GM18517 (cell line): ENCODE results near the gene MBOAT1.
A peak's percentile ranks its signal among the peaks of the same experiment; 100 is the strongest.
"Not testable (repeated sequence)": the region's sequence is repeated elsewhere in the genome, so short reads cannot be mapped to it uniquely, and the experiment has no call there.

Source experiments
- ATAC-seq: cut with Tn5 transposase; IDR thresholded peaks from one replicate; pipeline ENCODE4 v1.9.1; 2021; ENCODE audit warnings: mild to moderate bottlenecking, moderate library complexity; ENCODE audit not compliant: unreplicated experiment

MBOAT1 gene

DNA sequence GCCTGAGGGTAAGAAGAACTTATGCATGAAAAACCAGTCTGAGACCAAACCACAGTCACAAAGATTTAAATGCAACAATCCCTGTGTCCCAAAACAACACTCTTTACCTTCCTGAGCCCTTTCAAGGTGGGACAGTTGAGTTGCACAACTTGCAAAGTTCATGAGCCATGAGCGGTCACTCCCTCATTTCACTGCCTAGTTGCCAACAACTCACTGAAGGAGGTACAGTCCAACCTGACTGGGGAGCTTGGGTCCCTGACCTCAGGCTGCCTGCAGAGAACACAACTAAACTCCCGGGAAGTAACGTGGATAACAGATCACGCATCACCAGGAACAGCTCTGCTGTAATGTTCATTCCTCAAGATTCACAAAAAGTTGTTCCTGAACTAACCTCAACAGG is 69.4 kb downstream of the MBOAT1 start:
- no peak for ATAC-seq

DNA sequence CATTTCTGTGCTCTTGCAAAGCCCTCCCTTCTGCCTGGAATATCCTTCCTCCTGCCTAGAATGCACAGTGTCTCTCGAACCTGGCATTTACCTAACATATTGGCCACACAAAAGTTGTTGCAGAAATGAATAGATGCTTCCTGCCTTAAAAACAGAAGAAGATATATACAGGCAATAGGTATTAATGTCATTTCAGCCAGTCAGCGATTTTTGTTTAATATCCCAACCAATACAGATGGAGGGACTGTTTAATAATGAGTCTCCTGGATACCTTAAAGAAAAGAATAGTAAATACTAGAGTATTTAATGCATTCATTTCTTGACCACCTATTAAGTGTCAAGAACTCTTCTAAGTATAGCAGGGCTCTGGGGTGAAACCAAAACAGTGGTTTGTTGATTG is 70.3 kb downstream of the MBOAT1 start:
- ATAC-seq, result no peak

DNA sequence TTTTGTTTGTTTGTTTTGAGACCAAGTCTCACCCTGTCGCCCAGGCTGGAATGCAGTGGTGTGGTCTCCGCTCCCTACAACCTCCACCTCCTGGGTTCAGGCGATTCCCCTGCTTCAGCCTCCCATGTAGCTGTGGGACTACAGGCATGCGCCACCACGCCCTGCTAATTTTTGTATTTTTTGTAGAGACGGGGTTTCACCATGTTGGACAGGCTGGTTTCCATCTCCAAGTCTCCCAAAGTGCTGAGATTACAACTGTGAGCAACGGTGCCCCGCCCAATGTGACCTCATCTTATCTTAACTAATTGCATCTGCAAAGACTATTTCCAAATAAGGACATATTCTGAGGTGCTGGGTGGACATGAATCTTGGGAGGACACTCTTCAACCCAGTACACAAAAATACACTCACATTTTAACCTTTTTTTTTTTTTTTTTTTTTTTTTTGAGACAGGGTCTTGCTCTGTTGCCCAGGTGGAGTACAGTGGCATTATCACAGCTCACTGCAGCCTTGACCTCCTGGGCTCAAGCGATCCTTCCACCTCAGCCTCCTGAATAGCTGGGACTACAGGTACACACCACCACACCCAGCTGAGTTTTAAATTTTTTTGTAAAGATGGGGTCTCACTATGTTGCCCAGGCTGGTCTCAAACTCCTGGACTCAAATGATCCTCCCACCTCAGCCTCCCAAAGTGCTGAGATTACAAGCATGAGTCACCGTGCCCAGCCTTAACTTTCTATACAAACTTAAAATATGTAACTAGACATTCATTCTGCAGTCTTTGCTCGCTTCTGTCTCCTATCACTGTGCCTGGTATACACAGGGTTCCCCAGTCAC is 72.9 kb downstream of the MBOAT1 start:
- ATAC-seq, result not testable (repeated sequence)

DNA sequence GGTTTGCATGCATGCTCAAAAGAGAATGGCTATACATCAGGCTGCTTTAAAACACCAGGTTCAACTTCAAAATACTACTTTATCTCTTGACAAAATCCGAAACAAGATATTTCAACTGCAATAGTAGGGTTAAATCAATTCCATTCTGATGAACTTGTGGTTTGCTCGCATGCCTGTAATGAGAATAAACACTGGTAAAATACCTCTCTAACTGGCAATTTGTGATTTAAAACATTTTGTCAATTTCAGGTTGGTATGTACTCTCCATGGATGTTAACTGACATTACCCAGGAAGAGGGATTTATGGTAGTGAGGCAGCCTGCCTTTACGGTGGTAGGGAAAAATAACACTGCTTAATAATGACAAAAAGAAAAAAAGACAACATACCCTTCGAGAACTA is 74.4 kb downstream of the MBOAT1 start:
- no peak for ATAC-seq

DNA sequence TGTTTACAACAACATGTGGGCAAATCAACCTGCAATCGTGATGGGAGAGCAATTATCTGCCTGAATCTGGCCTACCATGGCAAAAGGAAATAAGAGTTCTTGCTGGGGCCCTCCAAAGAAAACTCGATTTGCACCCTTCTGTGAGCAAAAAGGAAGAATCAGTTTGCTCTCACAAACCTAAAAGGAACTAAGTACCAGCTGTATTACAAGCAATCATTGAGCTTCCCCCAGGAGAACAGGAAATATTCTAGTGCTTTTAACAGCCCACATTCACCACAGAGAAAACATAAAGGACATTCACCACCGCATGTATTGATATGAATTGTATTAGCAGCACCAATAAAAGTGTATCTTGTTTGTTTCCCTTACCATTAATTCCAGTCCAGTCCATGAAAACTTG is 75.0 kb downstream of the MBOAT1 start:
- ATAC-seq, result no peak

DNA sequence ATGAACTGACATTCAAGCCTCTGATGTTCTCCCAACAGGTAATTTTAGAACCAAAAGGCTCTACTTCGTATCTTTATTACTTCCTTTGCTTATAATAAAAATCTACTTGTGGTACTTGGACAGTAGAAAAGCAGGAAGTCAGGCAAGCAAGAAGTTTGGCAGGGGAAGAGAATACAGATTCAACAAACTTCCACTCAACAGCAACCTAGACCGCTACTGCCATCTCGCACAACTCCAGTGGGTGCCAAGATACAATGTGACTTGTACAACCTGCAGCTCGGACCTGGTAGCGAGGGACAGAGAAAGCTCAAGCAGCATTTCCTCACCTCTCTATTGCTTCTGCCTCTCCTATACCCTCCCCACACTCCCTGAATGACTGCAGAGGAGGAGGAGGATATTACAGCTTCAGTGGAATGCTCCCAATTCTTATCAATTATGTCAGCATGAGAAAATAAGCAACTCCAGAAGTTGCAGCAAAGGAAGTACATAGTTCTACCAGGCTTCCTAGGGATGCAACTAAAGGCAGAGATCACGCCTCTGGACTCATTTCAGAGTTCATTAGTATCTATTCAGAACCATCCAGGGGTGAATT is 76.5 kb downstream of the MBOAT1 start:
- ATAC-seq, result no peak

DNA sequence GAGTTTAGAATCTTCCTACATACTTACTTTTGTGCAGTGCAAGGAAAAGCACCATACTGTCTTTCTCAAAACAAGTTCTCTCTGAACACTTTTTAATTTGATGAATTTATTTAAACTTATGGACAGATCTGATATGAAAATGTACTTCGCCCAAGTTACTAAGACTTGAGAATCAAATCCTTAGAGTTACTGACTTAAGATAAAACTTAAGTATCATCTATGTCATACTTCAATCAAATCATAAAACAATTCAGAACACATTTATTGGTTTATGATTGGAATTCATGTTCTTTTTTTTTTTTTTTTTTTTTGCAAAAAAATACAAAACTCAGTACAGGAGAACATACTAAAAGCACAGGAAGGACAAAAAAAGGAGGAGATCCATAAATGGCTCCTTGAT is 77.7 kb downstream of the MBOAT1 start:
- ATAC-seq, result no peak

DNA sequence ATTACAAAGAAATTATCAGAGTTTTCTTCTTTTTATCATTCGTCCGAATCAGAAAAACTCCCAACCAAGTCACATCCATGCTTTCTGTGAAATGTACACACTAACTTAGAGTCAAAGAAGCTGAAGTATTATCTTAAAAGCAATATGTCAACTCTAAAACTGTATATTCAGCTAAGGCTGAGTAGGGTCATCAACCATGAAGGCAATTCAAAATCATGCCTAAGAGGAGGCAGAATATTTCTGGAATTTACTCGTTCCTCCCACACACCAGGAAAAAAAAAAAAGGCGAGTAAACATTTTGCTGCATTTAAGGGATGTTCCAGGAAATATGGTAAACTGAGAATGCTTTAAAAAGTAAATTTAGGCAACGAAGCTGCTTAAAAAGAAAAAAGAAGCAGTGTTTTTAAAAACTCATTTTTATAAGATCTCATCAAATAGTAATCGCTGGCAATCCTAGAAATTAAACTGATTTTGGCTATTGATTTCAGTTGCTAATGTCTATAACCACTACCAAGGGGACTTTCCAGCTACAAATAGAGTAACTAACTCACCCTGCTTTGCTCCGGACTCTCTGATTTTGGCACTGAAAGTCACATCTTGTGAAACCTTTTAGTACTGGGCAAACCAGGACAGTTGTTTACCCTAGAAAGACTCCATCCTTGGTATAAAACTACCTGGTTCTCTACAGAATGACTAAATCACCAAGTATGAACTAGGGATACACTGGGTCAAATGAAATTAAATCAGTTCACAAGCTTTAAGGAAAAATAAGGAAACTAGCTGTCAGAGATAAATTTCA is 82.8 kb downstream of the MBOAT1 start:
- ATAC-seq, result no peak

DNA sequence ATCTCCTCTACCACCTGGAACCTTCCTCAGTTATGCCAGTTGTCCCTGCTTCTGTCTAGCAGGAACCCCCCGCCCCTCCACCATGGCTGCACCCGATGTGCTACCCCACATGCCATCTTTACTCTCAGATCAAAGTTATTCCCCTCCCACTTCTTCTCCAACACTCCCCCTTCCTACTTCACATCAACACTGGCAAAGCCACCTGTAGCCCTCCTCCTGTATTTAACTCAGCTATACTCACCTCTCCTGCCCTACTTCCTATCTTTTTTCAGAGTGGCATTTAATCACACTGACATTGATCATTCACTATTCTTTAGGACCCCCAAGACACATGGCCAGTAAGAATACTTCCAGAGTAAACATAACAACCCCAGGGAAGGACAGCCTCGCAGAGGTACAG is 84.3 kb downstream of the MBOAT1 start:
- ATAC-seq, result no peak

DNA sequence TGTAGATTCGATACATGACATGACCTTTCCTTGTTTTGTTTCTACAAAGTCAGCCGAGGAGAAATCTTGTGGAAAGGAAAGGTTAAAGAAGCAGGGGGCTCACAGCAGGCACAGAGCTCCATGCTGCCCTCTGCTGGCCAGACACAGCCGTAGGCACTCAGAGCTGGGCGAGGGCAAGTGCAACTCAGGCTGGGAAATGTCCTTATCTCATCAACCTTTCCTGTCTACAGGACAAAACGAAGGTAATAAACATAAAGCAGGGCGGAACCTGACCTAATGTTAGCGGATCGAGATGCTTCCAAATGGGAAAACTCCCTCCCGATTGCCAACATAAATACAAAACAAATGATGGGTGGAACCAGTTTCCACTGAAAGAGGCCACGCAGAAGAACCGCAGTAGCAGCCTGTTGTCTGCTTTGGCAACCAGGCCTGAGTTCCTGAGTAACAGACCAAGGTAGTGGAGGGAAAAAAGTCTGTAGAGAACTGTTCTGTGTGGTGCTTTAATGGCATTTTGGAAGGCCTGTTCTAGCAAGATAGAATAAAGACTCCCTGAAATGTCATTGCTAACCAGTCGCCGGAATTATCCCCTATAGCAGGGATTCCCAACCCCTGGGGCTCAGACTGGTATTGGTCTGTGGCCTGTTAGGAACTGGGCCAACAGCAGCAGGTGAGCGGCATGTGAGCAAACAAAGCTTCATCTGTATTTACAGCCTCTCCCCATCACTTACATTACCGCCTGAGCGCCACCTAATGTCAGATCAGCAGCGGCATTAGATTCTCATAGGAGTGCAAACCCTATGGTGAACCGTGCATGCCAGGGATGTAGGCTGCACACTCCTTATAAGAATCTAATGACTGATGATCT is 85.2 kb downstream of the MBOAT1 start:
- ATAC-seq, result peak; percentile 72

DNA sequence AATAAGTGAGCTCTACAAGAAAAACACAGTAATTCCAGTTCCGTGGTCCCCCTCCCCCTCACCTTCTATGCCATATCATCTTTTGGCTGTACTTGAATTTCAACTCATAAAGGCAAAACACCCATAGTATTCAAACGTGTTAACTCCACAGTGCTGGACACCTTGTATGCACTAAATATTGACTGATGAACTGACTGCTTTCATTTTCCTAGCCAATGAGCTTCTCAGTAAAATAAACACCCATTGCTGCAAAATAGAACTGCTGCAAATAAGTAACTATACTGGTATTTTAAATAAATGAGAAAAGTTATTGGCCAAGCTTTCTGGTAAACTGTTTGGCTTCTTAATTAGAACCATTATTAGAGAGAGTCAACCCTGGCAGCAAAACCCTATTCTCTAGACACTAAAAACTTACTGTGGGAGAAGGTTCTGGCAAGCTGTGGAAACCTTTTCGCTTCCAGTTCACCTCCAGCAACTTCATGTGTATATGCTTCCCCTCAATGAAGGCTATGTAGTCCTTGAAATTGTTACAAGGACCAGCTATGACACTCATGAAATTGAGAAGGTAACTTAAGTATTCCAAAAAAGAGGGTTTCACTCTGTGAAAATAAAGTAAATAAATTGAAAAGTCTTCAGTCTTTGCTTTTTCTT is 86.0 kb downstream of the MBOAT1 start:
- ATAC-seq, result no peak

DNA sequence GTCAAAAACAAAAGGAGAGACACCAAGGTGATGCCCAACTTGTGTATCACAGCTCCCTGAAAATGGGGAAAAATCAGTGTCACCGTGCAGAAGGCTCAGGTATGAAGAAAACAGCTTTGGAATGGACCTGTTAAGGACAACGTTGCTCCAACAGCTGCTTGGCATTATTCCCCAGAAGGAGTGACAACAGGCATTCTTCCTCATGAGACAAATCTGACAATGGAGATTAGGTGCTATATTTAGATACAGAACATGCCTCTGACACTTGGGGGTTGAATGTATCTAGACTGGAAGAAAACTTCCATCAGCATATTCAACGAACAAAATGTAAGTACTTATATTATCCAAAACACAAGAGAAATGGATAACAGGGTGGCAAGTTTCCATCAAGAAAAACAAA is 87.7 kb downstream of the MBOAT1 start:
- ATAC-seq, result no peak

DNA sequence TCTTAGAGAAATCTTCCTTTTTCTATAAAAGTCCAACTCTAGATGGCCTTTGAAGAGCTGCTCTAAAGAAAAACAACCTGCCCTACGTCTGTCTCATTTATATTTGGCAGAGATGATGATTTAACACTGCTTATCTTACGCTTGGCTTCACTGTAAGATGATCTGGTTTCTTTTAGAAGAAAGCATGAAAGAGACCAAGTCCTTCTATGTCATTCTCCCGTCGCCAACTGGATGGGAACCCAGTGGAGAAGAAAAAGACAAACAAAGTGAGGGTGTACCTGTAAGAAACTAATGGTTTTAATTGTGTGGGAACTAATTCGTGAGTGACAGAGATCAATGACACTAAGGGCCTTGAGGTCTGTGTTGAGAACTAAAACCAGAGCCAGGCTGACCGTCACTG is 92.8 kb downstream of the MBOAT1 start:
- no peak for ATAC-seq

DNA sequence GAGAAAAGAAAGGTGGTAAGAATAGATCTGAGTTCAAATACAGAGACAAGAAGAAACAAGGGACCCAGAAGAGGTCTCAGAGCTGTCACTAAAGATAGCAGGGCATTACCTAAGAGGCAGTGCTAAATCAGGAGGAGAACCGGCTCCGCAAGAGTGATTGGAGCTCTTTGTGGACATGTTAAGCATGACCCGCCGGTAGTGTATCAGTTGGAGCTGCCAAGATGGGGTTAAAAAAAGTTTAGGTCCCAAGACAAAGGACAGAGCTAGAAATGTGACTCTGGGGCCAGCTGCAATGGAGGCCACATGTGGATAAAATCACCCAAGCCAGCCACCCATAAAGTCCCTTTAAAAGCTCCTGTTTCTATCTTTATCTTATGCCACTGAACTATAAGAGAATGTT is 93.4 kb downstream of the MBOAT1 start:
- no peak for ATAC-seq

DNA sequence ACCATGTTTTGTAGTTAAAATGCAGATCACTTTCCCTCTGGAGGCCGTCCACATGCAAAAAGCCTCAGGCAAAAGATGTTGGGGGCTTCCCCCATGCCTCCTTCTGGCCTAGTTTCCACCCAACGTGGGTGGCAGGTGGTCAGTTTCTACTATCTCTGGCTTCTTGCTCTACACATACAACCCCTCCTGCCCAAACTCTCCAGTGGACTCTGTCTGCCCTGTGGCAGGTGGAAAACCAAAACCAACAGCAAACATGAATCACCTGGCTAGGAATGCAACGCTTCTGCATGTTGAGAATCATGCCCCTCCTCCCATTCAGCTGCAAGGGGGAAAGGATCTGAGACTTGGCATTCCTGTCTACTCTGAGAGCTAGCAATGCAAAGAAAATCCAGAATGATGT is 94.8 kb downstream of the MBOAT1 start:
- ATAC-seq, result peak; percentile 84

DNA sequence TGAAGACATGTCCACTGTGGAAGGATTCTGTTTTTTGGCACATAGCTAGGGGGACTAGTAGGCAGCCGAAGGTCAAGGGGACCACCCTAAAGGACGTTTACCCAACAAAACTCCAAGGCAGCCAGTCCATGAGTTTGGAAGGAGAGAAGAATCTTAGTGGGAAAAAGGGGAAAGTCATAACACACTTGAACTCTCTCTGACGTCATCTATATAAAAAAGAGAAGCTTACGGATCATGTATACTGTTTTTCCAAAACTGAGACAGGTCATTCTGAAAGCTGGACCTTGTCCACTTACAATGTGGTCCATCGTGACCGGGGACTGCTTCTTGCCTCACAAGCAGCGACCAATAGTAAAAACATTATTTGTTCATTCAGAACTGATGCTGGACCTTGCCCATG is 95.5 kb downstream of the MBOAT1 start:
- ATAC-seq, result no peak

DNA sequence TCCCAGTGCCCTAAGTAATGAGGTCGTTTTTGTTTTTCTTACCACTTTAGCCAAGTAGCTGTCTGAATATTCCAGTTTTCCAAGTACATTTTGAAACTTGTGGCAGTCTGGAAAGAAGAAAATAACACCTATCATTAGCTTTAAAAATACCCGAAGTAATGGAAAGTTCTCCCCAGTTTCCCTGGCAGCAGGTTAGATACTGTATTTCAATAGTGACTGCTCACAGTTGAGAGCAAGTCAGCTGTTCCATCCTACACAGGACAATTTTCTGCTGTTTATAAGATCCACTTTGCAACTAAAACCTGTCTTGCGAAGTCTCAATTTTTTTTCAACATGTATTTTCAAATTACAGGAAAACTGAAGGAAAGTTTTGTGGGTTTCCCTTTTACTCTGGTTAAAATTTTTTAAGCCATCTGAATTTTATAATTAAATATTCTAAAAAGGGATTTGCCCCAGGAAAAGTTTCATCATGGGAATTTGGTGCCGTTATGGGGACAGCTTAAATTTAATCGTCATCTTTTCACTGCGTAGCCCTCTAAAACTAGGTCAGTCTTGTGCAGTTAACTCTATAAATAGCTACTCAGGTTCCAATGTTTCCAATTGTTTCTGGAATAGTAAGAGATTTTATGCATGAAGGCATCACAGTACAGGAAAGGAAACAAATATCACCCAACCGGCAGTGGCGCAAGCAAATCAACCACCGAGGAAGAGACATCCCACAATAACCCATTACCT is 96.9 kb downstream of the MBOAT1 start:
- no peak for ATAC-seq

DNA sequence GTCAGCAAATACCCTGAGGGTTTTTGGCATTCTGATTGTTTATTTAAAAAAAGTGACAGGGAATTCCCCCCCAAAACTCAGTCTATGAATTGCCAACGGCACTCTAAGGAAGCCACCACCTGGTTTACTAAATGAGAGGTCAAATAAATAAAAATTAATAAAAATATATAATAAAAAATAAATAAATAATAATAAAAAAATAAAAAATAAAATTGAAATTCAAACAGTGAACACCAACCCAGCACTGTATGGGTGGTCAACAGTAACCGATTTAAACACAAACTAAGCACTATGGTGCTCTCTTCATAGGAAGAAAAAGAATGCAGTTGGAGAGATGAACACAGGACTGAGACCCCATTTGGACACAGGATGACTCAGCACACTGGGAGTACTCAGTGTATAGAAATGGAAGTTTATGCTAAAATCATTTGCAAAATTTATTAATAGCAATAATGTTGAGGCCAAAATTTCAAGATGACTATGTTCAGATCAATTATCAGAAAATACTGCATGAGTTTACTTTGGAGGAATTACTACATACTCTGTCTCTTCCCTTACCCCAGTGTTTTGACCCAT is 98.5 kb downstream of the MBOAT1 start:
- no peak for ATAC-seq

DNA sequence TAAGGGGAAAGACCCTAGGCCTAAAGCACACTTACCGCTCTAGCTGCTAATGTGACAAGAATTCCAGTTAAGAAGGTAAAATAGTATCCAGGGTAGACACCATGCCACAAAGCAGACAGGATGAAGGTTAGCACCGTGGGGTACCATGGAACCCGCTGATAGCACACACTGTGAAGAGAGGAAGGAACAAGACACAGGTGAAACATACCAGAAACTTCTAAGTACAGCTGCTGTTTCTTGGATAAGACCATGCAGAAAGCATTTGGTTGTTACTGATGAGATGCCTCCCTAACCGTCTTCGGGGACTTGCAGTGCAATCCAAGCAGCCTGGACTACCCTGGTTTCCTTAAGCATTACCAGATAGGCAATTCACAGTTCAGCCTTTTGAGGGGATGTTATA is 99.4 kb downstream of the MBOAT1 start:
- ATAC-seq, result no peak
